NCI-H524 treated with DMSO at 0.1 percent for 48 hours (cell line): Measurements from ENCODE around the gene AANAT.
"Not testable (repeated sequence)": the region's sequence is repeated elsewhere in the genome, so short reads cannot be mapped to it uniquely, and the experiment has no call there.

ENCODE experiments used
- DNase-seq: peaks from one replicate; lab custom pipeline; 2025; lab: John Stamatoyannopoulos, UW

AANAT gene

GRCh38 chr17:76506408-76507345 lies 39.3 kb downstream of the AANAT start:
- DNase-seq = peak; percentile 65

- DNase-seq = not testable (repeated sequence)
Observed at GRCh38 chr17:76508472-76509063, 41.2 kb downstream of the AANAT start.

- DNase-seq = no peak
Observed at GRCh38 chr17:76510831-76511244, 43.4 kb downstream of the AANAT start.

GRCh38 chr17:76511668-76512365 lies 44.4 kb downstream of the AANAT start:
- DNase-seq = no peak

- DNase-seq = no peak
Observed at GRCh38 chr17:76512366-76513305, 45.2 kb downstream of the AANAT start.

GRCh38 chr17:76513306-76513692 lies 45.9 kb downstream of the AANAT start:
- no peak for DNase-seq

- DNase-seq = not testable (repeated sequence)
Observed at GRCh38 chr17:76514355-76514754, 47.0 kb downstream of the AANAT start.

GRCh38 chr17:76515274-76515949 lies 48.0 kb downstream of the AANAT start:
- no peak for DNase-seq

GRCh38 chr17:76517638-76518038 lies 50.2 kb downstream of the AANAT start:
- no peak for DNase-seq

GRCh38 chr17:76519048-76519966 lies 51.9 kb downstream of the AANAT start:
- DNase-seq = no peak
